Stimulated activated CD8-positive, alpha-beta memory T cell treated with anti-CD3 and anti-CD28 coated beads, Interleukin-4, amount 100 ng/mL, for 48 hours (primary cell): Measurements from ENCODE around the gene HAL.
A peak's percentile ranks its signal among the peaks of the same experiment; 100 is the strongest.

ENCODE experiments used
- DNase-seq: peaks from one replicate; pipeline ENCODE4 v3.0.0-alpha.2; 2020

Gene HAL

DNA sequence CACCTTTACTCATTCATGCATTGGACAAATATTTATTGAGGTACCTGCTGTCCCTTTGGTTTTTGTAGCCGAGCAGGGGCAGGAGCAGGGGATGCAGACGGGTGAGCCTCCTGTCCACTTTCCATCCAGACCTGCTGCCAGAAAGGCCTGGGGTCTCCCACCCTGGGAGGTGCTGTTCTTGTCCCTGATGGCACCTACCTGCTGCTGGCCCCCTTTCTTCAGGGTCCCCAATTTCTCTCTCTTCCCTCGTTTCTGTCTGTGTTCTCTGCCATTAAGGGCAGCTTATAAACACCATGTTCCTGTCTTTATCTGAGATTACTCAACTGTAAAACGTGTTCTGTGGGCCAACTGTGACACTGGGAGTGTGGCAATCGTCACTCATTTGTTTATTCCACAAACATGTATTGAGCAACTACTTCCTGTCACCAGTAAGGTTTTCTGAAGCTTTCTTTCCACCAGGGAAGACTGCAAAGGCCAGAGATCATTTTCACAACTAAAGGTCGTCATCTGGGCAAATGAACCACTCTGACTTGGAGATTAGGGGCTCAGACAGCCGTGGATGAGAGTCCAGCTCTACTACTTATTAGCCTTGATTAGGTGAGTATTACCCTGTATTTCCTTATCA is at the start of gene HAL:
HAL (minus strand) TSS at position 311 of the 625 bp plus-strand sequence. CDS start 434 bp downstream, outside the sequence.
- DNase-seq, result no peak

DNA sequence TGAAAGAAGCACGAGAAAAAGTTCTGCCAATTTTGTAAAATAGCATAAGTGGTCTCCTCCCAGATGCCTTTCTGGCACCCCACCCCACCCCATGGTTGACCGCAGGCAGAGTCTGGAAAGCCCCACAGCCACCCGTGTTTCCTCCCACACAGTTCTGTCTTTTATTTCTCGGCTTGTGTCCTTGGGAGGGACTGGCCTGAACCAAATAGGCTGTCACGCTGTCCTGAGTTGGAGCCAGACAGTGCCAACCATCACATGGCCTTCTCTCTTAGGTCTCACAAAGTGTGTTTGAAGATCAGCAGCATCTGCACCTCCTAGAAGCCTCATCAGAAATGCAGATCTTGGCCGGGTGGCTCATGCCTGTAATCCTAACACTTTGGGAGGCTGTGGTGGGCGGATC is 49.4 kb upstream of the HAL start:
- DNase-seq, result no peak

DNA sequence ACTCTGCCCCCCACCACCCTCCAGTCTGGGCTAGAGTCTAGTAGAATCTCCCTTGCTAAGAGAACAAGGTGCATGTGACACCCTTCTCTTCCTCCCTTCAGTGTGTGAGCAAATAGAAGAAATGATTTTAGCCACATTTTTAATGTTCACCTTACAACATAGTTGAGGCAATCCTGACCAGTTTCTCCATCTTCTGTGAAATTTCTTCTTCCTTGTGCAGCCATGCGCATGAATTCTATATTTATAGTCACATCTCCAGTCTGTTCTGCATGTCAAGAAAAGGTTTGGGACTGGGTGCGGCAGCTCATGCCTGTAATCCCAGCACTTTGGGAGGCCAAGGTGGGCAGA is 48.8 kb upstream of the HAL start:
- DNase-seq, result no peak

- no peak for DNase-seq
These were observed 48.1 kb upstream of the HAL start for GRCh38 chr12:96044017-96044942.

DNA sequence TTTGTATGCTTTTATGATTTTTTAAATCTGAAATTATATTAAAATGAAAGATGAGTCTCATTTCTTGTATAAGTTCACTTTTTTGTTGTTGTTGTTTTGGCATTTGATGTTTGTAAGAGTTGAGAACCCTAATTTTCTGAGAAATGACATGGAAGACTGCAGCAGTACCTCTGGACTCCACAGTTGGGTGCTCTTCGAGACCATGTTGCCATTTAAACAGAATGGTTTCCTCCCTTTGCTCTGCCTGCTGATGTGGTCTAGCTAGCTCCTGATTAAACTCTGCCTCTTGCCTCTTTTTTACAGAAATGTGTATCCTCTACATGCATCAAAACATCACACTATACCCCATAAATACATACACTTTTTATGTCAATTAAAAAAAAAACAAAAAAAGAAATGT is 45.0 kb upstream of the HAL start:
- DNase-seq, result no peak

- DNase-seq, result no peak
These were observed 44.4 kb upstream of the HAL start for GRCh38 chr12:96040305-96041133.

DNA sequence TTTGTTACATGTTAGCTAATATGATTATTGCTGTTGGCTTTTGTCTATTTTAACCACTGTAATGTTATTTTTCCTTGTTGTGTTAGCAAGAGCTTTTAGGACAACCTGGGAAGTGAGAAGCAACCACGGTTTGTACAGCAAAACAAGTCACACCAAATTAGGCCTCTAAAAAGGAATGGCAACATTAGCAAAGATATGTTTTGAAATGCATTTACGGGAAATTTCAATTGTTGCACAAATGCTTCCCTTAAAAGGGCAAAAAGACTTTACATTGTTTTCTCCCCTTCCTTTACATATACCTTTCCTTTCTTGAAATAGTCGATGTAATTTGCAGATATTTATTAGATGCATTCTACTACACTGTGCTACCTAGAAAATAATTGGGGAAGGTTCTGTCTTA is 43.4 kb upstream of the HAL start:
- DNase-seq, result no peak

DNA sequence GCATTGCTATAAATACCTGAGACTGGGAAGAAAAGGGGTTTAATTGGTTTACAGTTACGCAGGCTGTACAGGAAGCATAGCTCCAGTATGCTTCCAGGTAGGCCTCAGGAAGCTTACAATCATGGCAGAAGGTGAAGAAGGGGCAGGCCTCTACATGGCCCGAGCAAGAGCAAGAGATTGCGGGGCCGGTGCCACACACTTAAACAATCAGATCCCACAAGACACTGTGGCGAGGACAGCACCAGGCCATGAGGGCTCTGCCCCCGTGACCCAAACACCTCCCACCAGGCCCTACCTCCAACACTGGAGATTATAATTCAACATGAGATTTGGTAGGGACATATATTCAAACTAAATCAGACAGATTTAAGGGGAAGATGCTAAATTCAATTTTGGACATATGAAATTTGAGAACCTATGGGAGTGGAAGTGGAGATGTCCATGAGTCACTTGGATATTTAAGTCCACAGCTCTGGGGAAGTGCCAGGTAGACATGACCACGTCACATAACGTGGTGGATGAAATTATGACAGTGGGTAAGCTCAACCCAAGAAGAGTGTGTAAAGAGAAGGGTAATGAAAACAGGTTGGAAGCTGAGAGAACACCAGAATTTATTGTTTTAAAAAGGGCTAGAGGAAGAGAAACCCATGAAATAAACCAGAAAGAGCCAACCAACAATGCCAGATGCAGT is 40.8 kb upstream of the HAL start:
- DNase-seq, result no peak

DNA sequence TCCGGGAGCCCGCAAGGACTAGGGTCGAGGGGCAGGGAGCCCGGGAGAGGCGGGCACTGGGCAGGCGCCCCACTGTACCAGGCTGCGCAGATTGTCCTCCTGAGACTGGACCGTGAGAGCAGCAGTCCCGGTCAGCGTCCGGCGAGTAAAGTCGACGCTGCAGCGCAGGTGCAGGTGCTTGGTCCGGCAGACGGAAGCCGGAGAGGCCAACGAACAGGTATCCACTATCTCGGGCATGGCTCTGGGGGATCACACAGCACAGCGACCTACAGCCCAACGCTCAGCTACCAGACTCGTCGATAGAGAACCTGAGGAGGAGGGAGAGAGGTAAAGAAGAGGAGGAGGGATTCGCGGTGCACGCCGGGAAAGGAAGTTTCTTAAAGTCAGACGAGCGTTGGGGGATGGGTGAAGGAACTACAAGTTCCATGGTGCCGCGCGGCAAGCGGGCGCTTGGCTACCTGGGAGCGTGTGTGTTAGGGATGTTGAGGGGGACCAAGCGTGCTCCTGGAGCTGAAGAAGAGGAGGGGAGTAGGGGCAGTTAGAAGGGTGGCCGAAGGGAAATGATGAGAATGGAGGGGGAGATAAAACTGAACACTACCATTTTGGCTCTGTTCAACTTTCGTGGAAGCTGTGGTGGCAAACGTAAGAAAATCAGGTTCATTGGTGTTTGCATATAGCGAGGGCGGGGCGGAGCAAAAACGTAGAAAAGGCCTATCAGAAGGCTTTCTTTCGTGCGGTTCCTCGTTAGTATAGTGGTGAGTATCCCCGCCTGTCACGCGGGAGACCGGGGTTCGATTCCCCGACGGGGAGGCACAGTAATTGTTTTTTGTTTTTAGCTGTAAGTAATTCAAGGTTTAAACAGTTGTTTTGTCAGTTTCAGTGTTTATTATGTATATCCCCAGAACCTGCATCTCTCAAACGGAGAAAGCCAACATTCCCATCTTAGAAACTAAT is 39.4 kb upstream of the HAL start, which contains the start of gene LTA4H:
LTA4H (minus strand) TSS at position 305 of the 954 bp plus-strand sequence; CDS start at position 237, 68 bp downstream.
- DNase-seq, result peak; percentile 95

DNA sequence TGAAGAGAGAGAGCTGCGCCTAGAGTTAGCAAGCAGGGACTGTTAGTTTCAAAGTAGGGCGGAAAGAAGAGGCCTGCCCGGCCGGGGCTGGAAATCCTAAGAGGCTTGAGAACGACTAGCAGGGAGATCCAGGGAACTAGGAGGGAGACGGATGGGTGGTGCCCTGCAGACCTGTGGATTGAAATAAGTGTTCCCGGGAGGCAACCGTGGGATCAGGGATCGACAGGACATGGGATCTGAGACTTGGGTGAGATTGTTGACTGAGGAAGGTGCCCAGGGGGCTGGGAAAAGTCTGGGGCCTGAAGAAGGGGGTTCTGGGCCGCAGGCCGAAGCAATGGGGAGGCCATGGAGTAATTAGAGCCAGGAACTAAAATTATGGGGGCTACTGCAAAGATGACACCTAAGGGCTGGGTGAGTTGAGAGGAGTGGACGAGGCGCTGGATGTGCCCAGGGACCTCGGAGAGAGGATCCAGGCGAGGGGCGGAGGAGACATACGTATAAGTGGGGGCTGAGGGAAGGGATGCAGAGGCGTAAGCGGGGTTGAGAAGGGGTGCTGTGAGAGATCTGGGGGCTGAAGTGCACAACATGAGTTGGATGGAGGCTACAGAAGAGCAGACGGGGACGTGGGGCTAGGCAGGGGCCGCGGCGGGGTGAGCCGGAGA is 38.6 kb upstream of the HAL start:
- DNase-seq, result peak; percentile 33

- DNase-seq, result no peak
These were observed 37.6 kb upstream of the HAL start for GRCh38 chr12:96033549-96034389.

GRCh38 chr12:96029826-96030225 is 33.7 kb upstream of the HAL start:
- DNase-seq, result no peak

DNA sequence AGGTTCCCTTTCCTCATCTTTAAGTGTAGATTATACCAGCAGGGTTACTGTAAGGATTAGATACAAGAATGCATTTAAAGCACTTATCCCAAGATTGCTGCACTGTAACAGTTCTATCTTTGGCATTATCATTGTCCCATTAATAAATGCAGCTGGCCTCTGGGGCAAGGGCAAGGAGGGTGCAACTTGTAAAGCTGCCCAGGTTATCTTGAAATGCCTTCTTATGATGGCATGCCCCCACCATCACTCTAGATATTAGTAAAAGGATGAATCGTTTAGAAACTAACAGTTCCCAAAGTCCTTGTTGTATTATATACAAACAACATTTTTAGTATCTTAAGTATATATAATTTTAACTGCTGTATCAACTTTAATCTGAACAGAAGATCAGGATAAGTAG is 32.4 kb upstream of the HAL start:
- no peak for DNase-seq

- no peak for DNase-seq
These were observed 30.2 kb upstream of the HAL start for GRCh38 chr12:96026331-96026730.

DNA sequence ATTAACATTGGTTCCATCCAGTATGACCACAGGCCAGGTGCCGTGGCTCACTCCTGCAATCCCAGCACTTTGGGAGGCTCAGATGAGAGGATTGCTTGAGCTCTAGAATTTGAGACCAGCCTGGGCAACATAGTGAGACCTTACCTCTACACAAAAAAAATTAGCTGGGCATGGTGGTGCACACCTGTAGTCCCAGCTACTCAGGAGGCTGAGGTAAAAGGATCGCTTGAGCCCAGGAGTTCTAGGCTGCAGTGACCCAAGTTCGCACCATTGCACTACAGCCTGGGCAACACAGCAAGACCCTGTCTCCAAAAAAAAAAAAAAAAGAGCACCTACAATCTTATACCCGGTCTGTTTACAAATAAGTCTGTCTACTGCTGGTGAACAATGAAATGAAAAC is 29.4 kb upstream of the HAL start:
- no peak for DNase-seq

DNA sequence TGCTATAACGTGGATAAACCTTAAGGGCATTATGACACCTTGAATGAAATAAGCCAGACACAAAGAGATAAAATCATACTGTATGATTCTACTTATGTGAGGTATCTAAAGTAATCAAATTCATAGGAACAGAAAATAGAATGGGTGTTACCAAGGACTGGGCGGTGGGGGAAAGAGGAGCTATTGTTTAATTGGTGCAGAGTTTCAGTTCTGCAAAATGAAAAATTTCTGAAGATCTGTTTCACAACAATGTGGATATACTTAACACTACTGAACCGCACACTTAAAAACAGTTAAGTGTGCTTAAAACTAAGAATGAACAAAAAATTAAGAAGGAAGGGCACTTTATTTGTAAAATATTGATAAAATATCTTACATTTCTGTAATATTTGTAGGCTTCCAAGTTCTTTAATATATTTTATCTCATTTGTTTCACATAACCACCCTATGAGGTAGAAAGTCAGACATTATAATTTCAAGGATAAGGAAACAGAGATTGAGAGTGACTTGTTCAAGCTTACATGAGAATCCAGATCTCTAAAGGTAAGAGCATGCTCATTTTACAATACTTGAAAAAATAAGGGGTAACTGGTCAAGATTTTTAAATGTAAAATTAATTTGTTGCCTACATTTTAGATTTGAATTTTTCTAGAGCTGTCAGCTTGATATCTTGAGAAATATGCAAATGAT is 24.3 kb upstream of the HAL start:
- DNase-seq, result no peak

GRCh38 chr12:96015672-96016071 is 19.5 kb upstream of the HAL start:
- no peak for DNase-seq

DNA sequence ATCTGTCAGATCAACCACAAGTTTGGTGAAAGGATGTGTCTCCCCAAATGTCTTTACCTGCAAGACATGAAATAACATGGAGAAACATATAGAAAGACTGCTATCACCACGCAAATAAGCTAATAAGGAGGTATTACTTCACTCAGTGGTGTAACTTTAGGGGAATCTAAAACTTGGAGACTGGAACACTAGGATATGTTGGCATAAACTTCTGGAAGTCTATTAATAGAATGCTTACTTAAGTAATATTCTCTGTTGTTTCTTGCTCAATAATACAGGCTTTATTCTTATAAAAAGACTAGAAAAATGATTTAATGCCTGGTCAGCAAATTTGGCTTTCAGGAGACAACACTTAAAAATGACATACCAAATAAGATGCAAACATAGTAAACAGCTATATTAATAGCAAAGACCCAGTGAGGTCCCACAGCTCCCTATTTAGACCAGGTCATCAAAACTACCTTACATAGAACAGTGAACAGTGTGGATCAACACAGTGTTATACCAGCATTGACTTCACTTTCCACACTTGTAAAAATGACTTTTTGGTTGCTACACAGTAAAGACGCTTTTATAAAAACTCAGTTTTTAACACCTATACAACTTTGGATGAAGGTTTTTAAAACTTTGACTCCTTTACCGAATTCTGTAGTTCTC is 18.9 kb upstream of the HAL start:
- DNase-seq, result no peak

DNA sequence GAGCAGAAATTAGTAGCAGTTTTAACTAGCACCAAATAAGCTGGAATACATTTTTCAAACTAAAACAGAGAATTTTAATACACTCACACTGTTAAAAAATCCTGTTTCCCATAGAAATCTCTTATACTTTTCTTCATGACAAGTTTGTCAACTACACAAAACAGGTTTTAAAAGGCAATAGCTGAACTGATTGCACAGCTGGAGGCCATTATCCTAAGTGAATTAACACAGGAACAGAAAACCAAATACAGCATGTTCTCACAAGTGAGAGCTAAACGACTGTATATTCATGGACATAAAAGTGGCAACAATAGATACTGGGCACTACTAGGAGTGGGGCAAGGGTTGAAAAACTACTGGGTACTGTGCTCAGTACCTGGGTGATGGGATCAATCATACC is 11.6 kb upstream of the HAL start:
- DNase-seq, result no peak
